Neural progenitor cell (in vitro differentiated cells): ENCODE measurements around the gene TBRG4. TPM values are rescaled to one million over a fixed set of nuclear protein-coding genes. Genes with fewer than 3 reads are reported as not detected.

Source experiments
- DNase-seq: peaks from one replicate; pipeline ENCODE4 v3.0.0-alpha.2; 2016; ENCODE audit warnings: low spot score
- H2AFZ ChIP-seq: fragments of 200-600 bp; sonication (generic); replicated peaks from 2 replicates; pipeline ENCODE4 v1.6.1; 2016; ENCODE audit warnings: antibody characterized with exemption
- H3F3A ChIP-seq: fragments of 200-600 bp; sonication (generic); 2 replicates; pipeline ENCODE4 v1.6.1; 2016; ENCODE audit warnings: antibody characterized with exemption, low read depth
- H3K27ac ChIP-seq: fragments of 200-600 bp; sonication (generic); 2 replicates; pipeline ENCODE4 v1.5.1; 2016; ENCODE audit warnings: mild to moderate bottlenecking
- H3K27me3 ChIP-seq: fragments of 200-600 bp; sonication (generic); 2 replicates; pipeline ENCODE4 v1.6.1; 2016; ENCODE audit warnings: mild to moderate bottlenecking, moderate library complexity
- H3K36me3 ChIP-seq: fragments of 200-600 bp; sonication (generic); 2 replicates; pipeline ENCODE4 v1.5.1; 2016
- H3K4me1 ChIP-seq: fragments of 200-600 bp; sonication (generic); 2 replicates; pipeline ENCODE4 v1.6.1; 2016; ENCODE audit warnings: mixed run types
- H3K4me2 ChIP-seq: fragments of 200-600 bp; sonication (generic); 2 replicates; pipeline ENCODE4 v1.6.1; 2016
- H3K4me3 ChIP-seq: fragments of 200-600 bp; sonication (generic); 2 replicates; pipeline ENCODE4 v1.5.1; 2016
- H3K79me2 ChIP-seq: fragments of 200-600 bp; sonication (generic); 2 replicates; pipeline ENCODE4 v1.6.1; 2016; ENCODE audit warnings: low read depth
- H3K9ac ChIP-seq: fragments of 200-600 bp; sonication (generic); 2 replicates; pipeline ENCODE4 v1.6.1; 2016
- H3K9me3 ChIP-seq: fragments of 200-600 bp; sonication (generic); 2 replicates; pipeline ENCODE4 v1.5.1; 2016; ENCODE audit warnings: low read depth
- H4K20me1 ChIP-seq: fragments of 200-600 bp; sonication (generic); 2 replicates; pipeline ENCODE4 v1.6.1; 2016; ENCODE audit warnings: low read depth
- H3K27ac Mint-ChIP-seq: 3 replicates; pipeline ENCODE4 v1.8.0; 2021; ENCODE audit warnings: mixed read lengths
- H3K27me3 Mint-ChIP-seq: 2 replicates; pipeline ENCODE4 v1.8.0; 2022; ENCODE audit warnings: low read depth, mild to moderate bottlenecking, inconsistent platforms, moderate library complexity, mixed read lengths; ENCODE audit not compliant: insufficient read depth
- H3K36me3 Mint-ChIP-seq: 3 replicates; pipeline ENCODE4 v1.8.0; 2021; ENCODE audit warnings: mixed read lengths
- H3K4me1 Mint-ChIP-seq: 3 replicates; pipeline ENCODE4 v1.8.0; 2021; ENCODE audit warnings: mixed read lengths
- H3K4me3 Mint-ChIP-seq: 3 replicates; pipeline ENCODE4 v1.8.0; 2021; ENCODE audit warnings: mild to moderate bottlenecking, moderate library complexity, mixed read lengths
- H3K9me3 Mint-ChIP-seq: 3 replicates; pipeline ENCODE4 v1.8.0; 2020; ENCODE audit warnings: mixed read lengths
- CTCF ChIP-seq: fragments of 200-600 bp; sonication (generic); IDR thresholded peaks from 2 replicates; pipeline ENCODE4 v1.5.1; 2017; ENCODE audit warnings: antibody characterized with exemption, mild to moderate bottlenecking
- EZH2 ChIP-seq: fragments of 200-600 bp; sonication (generic); IDR thresholded peaks from 2 replicates; pipeline ENCODE4 v1.6.1; 2017; ENCODE audit warnings: antibody characterized with exemption, mild to moderate bottlenecking, moderate library complexity
- EZH2phosphoT487 ChIP-seq: fragments of 200-600 bp; sonication (generic); IDR thresholded peaks from 2 replicates; pipeline ENCODE4 v1.6.1; 2017; ENCODE audit warnings: antibody characterized with exemption
- total RNA-seq: library from RNA; depleted of rRNA; stranded (reverse); fragments of >200 nt; gene quantifications from 2 replicates; pipeline ENCODE4 v1.2.3, GENCODE V29; 2015; ENCODE audit warnings: low replicate concordance

Gene TBRG4
- total RNA-seq, 1 donor from 2014 or later = 32.2 TPM

GRCh38 chr7:45072131-45073030 lies 39.1 kb downstream of the TBRG4 start:
- Mint-ChIP-seq H3K27ac (no peak overlapping the region), H3K4me3 (no peak overlapping the region)
- no peak overlapping the region for H3K27ac ChIP-seq

GRCh38 chr7:45071528-45071927 lies 40.0 kb downstream of the TBRG4 start:
- Histone ChIP-seq H3K4me3 (no peak overlapping the region), H3F3A (no peaks in the 10 kb centered on the region), H3K4me2 (no peak overlapping the region), H3K36me3 (no peaks in the 10 kb centered on the region), H3K4me1 (no peaks in the 10 kb centered on the region), H2AFZ (no peak overlapping the region), H3K9me3 (no peaks in the 10 kb centered on the region), H3K27ac (no peak overlapping the region), H3K9ac (no peak overlapping the region), H3K79me2 (no peaks in the 10 kb centered on the region), H3K27me3 (no peaks in the 10 kb centered on the region), H4K20me1 (no peaks in the 10 kb centered on the region)
- Mint-ChIP-seq H3K4me1 (no peaks in the 10 kb centered on the region), H3K9me3 (no peaks in the 10 kb centered on the region), H3K27me3 (peaks cover 2% of the 10 kb centered on the region), H3K27ac (no peak overlapping the region), H3K4me3 (no peak overlapping the region), H3K36me3 (peaks cover 6% of the 10 kb centered on the region)
- no peak for DNase-seq
- no peak for TF ChIP-seq EZH2
- TF ChIP-seq EZH2phosphoT487 = no peak
- no peak for TF ChIP-seq CTCF

More at GRCh38 chr7:45072131-45073030, 39.1 kb downstream of the TBRG4 start:
- Histone ChIP-seq H3K79me2 (no peaks in the 10 kb centered on the region), H3K9me3 (no peaks in the 10 kb centered on the region), H3K4me1 (no peaks in the 10 kb centered on the region), H3K9ac (no peak overlapping the region), H3K36me3 (no peaks in the 10 kb centered on the region), H3F3A (no peaks in the 10 kb centered on the region), H3K4me3 (no peak overlapping the region), H2AFZ (no peak overlapping the region), H3K27me3 (no peaks in the 10 kb centered on the region), H4K20me1 (no peaks in the 10 kb centered on the region), H3K4me2 (no peak overlapping the region)
- Mint-ChIP-seq H3K4me1 (no peaks in the 10 kb centered on the region), H3K27me3 (peaks cover 2% of the 10 kb centered on the region), H3K9me3 (no peaks in the 10 kb centered on the region), H3K36me3 (peaks cover 5% of the 10 kb centered on the region)
- TF ChIP-seq EZH2phosphoT487 = no peak
- TF ChIP-seq EZH2 = no peak
- TF ChIP-seq CTCF = no peak
- no peak for DNase-seq

GRCh38 chr7:45070254-45070642 lies 41.2 kb downstream of the TBRG4 start:
- no peaks in the 10 kb centered on the region for H3K27me3 ChIP-seq
- H3K9me3 Mint-ChIP-seq = no peaks in the 10 kb centered on the region
- H3K4me2 ChIP-seq = no peak overlapping the region
- no peaks in the 10 kb centered on the region for H3K9me3 ChIP-seq
- H3K9ac ChIP-seq = no peak overlapping the region
- H4K20me1 ChIP-seq = no peaks in the 10 kb centered on the region
- no peaks in the 10 kb centered on the region for H3K36me3 ChIP-seq
- no peaks in the 10 kb centered on the region for H3K4me1 ChIP-seq
- no peak for DNase-seq
- H3K4me1 Mint-ChIP-seq = no peaks in the 10 kb centered on the region
- H3K27ac Mint-ChIP-seq = no peak overlapping the region
- H3K27me3 Mint-ChIP-seq = peaks cover 2% of the 10 kb centered on the region
- H3K36me3 Mint-ChIP-seq = peaks cover 6% of the 10 kb centered on the region
- H3K27ac ChIP-seq = no peak overlapping the region
- H3K4me3 ChIP-seq = no peak overlapping the region
- no peak for TF ChIP-seq EZH2
- TF ChIP-seq CTCF = no peak
- TF ChIP-seq EZH2phosphoT487 = no peak
- H3F3A ChIP-seq = no peaks in the 10 kb centered on the region
- no peak overlapping the region for H3K4me3 Mint-ChIP-seq
- no peak overlapping the region for H2AFZ ChIP-seq
- H3K79me2 ChIP-seq = no peaks in the 10 kb centered on the region
